Cardiac septum (tissue), 1 donor: ENCODE results near the gene CASQ2. TPM values are rescaled to one million over a fixed set of nuclear protein-coding genes. Genes with fewer than 3 reads are reported as not detected.

Experiments
- DNase-seq: peaks from one replicate; pipeline ENCODE4 v3.0.0-alpha.2; 2020; ENCODE audit warnings: low spot score
- intact Hi-C: fragments of 100-400 bp; cut with DNase I; formaldehyde crosslinking; loops from one replicate; pipeline ENCODE4 v1.14.0; 2022
- long read RNA-seq: library from polyadenylated mRNA; unstranded; transcript quantifications from one replicate; pipeline ENCODE4 v2.0.0, GENCODE V29; 2021
- total RNA-seq: library from RNA; stranded (reverse); fragmentation: NEBNext Ultra II Directional; extraction: Animal tissue kit (Norgen Biotek cat#: 25700); gene quantifications from one replicate; pipeline ENCODE4 v1.2.1, GENCODE V29; 2021
- donor health status: DM: no; HTN: no; CAD: no.

Gene CASQ2
- total RNA-seq, result 1,254 TPM
- long read RNA-seq, transcript CASQ2-201 (11 exons, 2,674 nt), result major isoform, 1,124 of 1,371 reads
- long read RNA-seq, partial matches to known transcripts, result 194 of 1,371 reads
- long read RNA-seq, other reads (novel, unspliced or antisense), result 53 of 1,371 reads

GRCh38 chr1:115768549-115768948 lies at the start of gene CASQ2:
CASQ2 (minus strand) TSS chr1:115768714; CDS start chr1:115768541, 173 bp downstream.
- peak; percentile 78 for DNase-seq
- intact Hi-C loops, result loop anchor here (2.0 to 5.0 kb wide), 2 partner anchors 14 to 41 kb away; no protein-coding TSS in a partner anchor

- intact Hi-C loops, result no loop called here
- DNase-seq, result no peak
Observed at GRCh38 chr1:115815694-115816093, 47.2 kb upstream of the CASQ2 start.

- intact Hi-C loops, result no loop called here
- no peak for DNase-seq
Observed at GRCh38 chr1:115814685-115815398, 46.3 kb upstream of the CASQ2 start.

DNA sequence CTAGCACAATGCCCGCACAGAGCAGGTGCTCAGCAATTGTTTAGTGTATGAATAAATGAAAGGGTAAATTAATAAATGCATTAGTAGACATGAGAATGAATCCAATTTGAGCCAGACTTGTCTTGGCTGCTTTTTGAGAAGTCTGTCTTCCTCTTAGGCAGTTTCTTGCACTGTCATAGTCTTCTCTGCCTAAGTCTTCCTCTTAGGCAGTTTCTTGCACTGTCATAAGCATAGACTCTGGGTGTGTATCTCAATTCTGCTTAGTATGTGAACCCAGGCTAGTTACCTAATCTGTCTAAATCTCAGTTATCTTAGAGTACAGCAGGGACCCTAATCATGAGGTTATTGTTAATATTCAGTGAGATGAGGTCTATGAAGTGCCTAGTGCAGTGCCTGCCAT lies 45.2 kb upstream of the CASQ2 start:
- no peak for DNase-seq
- intact Hi-C loops, result no loop called here

DNA sequence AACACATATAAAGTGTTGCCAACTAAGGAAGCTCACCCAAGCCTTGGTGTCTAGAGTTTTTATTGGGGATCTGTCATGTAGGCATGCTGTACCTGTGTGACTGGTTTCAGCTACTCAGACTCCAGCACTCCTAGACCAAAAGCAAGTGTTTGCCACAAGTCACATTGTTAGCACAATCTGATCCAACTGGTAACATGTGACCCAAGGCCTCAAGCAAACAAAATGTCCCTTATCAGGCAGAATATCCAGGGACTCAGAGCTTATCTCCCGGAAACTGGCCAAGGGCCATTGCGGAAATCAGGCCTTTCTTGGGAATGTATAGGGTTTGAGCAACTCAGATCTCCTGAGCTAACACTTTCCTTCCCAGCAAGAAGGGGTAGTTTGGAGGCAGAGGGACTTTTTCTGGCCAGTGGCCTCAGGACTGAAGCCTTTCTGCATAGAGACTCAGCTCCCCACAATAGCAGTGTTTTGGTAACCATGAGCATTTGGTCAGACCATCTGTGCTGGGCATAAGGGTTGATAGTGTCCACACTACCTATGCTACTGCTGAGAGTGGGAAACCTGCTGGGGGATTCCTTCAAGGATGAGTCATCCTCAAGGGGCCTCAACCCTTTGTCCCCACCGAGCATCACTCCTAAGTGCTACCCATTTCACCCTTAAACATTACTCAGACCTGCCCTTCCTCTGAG lies 42.8 kb upstream of the CASQ2 start:
- no peak for DNase-seq
- intact Hi-C loops, result no loop called here

DNA sequence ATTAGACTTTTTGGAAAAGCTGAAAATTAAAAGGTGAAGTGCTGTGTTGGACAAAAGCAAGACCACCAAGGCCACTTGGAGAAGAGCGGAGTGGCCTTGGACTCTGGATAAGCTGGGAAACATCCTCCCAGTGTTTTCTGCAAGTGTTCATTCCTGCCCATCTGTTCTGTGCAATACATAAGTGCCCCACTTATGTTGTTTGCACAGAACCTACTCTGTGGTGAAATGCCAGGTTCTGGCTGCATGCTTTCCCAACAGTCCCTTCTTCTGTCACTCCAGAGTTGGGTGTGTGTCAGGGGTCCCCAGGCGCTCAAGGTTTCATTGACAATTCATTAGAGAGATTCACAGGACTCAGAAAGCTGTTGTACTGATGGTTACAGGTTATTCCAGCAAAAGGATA lies 42.1 kb upstream of the CASQ2 start:
- intact Hi-C loops, result no loop called here
- DNase-seq, result no peak

DNA sequence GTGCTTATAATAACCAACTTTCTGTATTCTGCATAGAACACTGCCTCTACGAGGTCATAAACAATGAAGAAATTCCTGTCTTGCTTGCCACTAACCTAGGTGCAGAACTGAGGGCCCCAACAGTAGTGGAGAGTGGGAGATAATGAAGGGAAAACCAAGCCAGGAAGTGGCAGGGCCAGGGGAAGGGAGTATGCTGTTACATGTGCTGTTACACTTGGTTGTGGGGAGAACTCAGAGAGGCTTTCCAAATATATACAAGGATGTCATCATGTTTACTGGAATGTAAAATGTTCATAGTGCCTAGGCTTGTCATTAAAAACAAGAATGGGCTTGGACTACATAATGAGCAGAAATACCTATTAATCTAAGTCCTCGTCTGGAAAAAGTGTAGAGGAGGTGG lies 41.3 kb upstream of the CASQ2 start:
- intact Hi-C loops, result loop anchor here (2.0 to 10.0 kb wide), 2 partner anchors 173 to 675 kb away; no protein-coding TSS in a partner anchor
- no peak for DNase-seq

- DNase-seq, result no peak
- intact Hi-C loops, result loop anchor here (2.0 to 10.0 kb wide), 2 partner anchors 174 to 676 kb away; no protein-coding TSS in a partner anchor
Observed at GRCh38 chr1:115809076-115809475, 40.6 kb upstream of the CASQ2 start.

GRCh38 chr1:115807723-115808122 lies 39.2 kb upstream of the CASQ2 start:
- no peak for DNase-seq
- intact Hi-C loops, result loop anchor here (2.0 to 10.0 kb wide), 3 partner anchors 175 to 677 kb away; no protein-coding TSS in a partner anchor

DNA sequence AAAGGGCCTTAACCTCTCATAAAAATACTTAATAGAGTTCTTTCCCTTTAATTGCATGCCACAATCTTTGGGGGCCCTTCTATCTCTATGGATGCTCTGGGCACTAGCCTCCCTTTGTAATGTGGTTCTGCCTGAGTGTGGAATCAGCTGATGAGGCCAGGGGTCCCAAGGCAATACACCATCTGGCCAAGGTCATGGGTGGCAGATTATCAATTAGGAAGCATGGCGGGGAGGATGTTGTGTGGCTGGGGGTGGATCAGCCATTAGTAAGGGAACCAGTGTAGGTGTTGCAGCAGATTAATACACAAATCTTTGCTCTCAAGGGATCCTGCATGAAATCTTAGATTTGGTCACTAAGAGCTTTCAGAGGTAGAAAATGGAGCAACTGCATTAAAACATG lies 37.1 kb upstream of the CASQ2 start:
- intact Hi-C loops, result loop anchor here (10.0 kb wide), 1 partner anchor 679 kb away; no protein-coding TSS in a partner anchor
- DNase-seq, result no peak

DNA sequence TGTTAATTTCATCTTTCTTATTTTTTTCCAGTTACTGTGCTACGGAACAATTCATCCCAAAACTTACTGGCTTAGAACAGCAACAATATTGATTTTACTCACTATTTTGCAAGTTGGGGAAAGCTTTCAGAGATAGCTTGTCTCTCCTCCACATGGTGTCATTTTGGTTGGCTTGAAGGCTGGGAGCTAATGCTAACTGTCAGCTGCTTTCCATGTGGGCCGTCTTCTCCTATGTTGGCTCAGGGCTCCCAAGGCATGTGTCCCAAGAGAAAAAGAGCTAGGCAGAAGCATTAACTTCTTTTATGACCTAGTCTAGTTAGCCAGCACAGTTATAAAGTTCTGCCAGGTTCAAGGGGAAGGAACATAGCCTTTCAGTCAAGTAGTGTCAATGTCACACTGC lies 33.9 kb upstream of the CASQ2 start:
- intact Hi-C loops, result loop anchor here (10.0 kb wide), 1 partner anchor 682 kb away; no protein-coding TSS in a partner anchor
- no peak for DNase-seq

- DNase-seq, result no peak
- intact Hi-C loops, result no loop called here
Observed at GRCh38 chr1:115797486-115797885, 29.0 kb upstream of the CASQ2 start.

DNA sequence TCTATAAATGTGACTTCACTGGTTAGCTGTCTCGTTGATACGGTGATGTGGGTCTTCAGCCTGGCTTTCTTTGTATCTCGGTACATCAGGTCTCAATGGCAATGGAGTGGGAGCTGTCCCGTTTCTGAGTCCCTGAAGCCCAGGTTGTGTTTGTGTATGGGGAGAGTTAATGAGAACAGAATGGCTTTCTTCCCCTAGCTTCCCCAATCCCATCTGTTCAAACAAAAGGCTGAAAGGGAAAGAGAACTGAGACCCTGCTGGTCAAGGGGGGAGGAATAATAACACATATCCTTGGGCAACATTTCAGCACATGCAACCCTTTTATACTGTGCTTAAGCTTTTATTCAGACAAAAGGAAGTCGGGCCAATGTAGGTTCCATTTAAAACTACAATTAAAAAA lies 28.4 kb upstream of the CASQ2 start:
- intact Hi-C loops, result no loop called here
- no peak for DNase-seq

DNA sequence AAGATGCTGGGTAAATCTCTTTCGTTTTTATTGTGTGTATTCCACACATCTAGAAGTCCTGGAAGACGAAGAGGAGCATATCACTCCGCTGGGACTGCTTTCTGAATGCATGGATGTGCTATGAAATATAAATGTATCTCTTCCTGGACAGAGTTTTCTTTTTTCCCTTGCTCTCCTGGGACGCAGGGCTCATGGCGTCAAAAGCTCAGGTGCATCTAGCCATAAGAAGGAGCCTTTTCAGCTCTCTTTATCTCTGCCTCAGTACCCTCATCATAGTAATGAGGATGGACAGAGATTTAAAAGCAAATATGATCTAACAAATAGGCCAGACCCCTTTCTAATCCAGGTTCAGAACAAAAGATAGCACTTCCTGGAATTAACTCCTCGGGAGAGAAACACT lies 27.5 kb upstream of the CASQ2 start:
- intact Hi-C loops, result no loop called here
- DNase-seq, result no peak

GRCh38 chr1:115794976-115795639 lies 26.6 kb upstream of the CASQ2 start:
- DNase-seq, result no peak
- intact Hi-C loops, result no loop called here

- DNase-seq, result no peak
- intact Hi-C loops, result no loop called here
Observed at GRCh38 chr1:115793162-115793561, 24.6 kb upstream of the CASQ2 start.

DNA sequence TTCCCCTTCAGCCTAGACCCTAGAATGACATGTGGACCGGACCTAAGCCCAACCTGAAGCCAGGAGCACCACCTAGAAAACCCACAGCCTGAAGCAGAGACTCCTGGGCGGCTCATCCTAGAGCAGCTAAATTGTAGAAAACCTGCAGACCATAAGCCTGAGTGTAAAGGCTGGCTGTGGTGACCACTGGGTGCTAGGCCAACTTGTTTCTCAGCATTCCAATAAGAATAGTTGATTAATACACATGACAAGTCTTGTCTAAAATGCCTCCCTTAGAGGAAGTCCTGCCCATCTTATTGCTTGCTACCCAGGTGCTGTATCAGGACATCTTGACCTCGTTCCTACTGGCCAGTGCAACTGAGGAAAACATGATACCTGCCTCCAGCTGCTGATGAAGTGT lies 23.3 kb upstream of the CASQ2 start:
- DNase-seq, result no peak
- intact Hi-C loops, result no loop called here

- intact Hi-C loops, result no loop called here
- no peak for DNase-seq
Observed at GRCh38 chr1:115790846-115791245, 22.3 kb upstream of the CASQ2 start.

GRCh38 chr1:115790356-115790755 lies 21.8 kb upstream of the CASQ2 start:
- no peak for DNase-seq
- intact Hi-C loops, result no loop called here

DNA sequence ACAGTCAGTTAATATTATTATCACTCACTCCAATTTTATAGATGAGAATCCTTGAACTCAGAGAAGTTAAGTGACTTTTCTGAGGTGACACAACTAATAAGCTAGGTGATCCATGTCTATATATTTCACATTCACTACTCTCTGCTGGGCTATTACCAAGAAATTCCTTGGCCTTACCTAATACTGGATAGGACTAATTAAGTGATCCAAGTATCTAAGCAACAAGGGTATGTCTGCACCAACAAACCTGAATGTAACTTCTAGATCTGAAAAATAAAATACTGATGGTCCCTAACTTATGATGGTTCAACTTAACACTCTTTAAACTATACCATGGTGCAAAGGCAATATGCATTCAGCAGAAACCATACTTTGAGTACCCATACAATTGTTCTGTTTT lies 14.8 kb upstream of the CASQ2 start:
- DNase-seq, result no peak
- intact Hi-C loops, result no loop called here
